ENCODE data around the gene DISC1.

DNA sequence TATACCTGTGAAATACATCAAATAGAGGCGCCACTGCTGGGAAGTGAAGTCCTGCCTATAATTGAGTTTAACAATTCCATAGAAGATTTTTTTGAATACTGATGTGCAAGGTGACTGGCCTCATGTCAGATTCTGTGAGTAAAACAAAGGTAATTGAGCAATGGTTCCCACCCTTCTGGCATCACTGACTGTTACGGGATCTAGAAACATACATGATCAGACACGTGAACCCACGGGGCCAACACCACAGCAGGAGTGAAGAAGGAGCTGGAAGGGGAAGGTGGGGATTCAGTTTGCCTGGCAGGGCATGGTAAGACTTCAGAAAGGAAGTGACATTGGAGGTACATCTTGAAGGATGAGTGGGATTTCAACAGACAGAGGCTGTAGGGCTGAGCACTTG lies 270.2 kb downstream of the DISC1 start:
- no peak for TF ChIP-seq POLR2AphosphoS5 (IDR thresholded peaks at IDR 0.05)
- TF ChIP-seq POLR2A (IDR thresholded peaks at IDR 0.05), result no peak
- TF ChIP-seq, protein P1, sequence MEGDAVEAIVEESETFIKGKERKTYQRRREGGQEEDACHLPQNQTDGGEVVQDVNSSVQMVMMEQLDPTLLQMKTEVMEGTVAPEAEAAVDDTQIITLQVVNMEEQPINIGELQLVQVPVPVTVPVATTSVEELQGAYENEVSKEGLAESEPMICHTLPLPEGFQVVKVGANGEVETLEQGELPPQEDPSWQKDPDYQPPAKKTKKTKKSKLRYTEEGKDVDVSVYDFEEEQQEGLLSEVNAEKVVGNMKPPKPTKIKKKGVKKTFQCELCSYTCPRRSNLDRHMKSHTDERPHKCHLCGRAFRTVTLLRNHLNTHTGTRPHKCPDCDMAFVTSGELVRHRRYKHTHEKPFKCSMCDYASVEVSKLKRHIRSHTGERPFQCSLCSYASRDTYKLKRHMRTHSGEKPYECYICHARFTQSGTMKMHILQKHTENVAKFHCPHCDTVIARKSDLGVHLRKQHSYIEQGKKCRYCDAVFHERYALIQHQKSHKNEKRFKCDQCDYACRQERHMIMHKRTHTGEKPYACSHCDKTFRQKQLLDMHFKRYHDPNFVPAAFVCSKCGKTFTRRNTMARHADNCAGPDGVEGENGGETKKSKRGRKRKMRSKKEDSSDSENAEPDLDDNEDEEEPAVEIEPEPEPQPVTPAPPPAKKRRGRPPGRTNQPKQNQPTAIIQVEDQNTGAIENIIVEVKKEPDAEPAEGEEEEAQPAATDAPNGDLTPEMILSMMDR (IDR thresholded peaks at IDR 0.05), result no peak
